ENCODE data around the gene ACLY.

GRCh38 chr17:41885733-41886132 lies 33.0 kb downstream of the ACLY start:
- TF ChIP-seq CTCF (IDR thresholded peaks at IDR 0.05; ENCODE audit: poor library complexity) (no peak), EZH2phosphoT487 (IDR thresholded peaks at IDR 0.05; ENCODE audit: low read depth, severe bottlenecking, unreplicated experiment) (no peak), EZH2 (IDR thresholded peaks at IDR 0.05; ENCODE audit: borderline replicate concordance) (no peak)
